Sigmoid colon (tissue), 7 donors: ENCODE results near the gene FBXO46. TPM values are rescaled to one million over a fixed set of nuclear protein-coding genes. Genes with fewer than 3 reads are reported as not detected.

Source experiments
- DNase-seq: peaks from one replicate; pipeline ENCODE4 v3.0.0-alpha.2; 2019
- H3K27ac ChIP-seq, 4 donors: fragments of 200-600 bp; sonication (generic); one replicate each; pipeline ENCODE4 v1.5.1; 2016 to 2019; ENCODE audit warnings: mild to moderate bottlenecking in 1 of 4
- H3K27me3 ChIP-seq, 3 donors: fragments of 200-600 bp; sonication (generic); one replicate each; pipeline ENCODE4 v1.5.1; 2019; ENCODE audit warnings: mild to moderate bottlenecking in 1 of 3
- H3K36me3 ChIP-seq, 4 donors: fragments of 200-600 bp; sonication (generic); one replicate each; pipeline ENCODE4 v1.5.1; 2016 to 2019
- H3K4me1 ChIP-seq, 4 donors: fragments of 200-600 bp; sonication (generic); one replicate each; pipeline ENCODE4 v1.5.1; 2017 to 2019
- H3K4me3 ChIP-seq, 4 donors: fragments of 200-600 bp; sonication (generic); one replicate each; pipeline ENCODE4 v1.5.1; 2017 to 2019; ENCODE audit warnings: mild to moderate bottlenecking in 2 of 4, moderate library complexity in 1 of 4
- H3K9me3 ChIP-seq, 4 donors: fragments of 200-600 bp in 3 of 4; sonication (generic) in 3 of 4; one replicate each; pipeline versions ENCODE4 v1.5.1 to v1.6.1; 2013 to 2019
- EP300 ChIP-seq, 4 donors: sonication (generic); formaldehyde crosslinking; IDR thresholded peaks; one replicate each; pipeline ENCODE4 v1.6.1; 2017; ENCODE audit warnings: antibody characterized with exemption in 4 of 4
- POLR2A ChIP-seq, 2 donors: fragments of 450-650 bp; IDR thresholded peaks; one replicate each; pipeline ENCODE4 v1.6.1; 2016; ENCODE audit warnings: antibody characterized with exemption in 2 of 2, mild to moderate bottlenecking in 2 of 2, moderate library complexity in 2 of 2
- POLR2AphosphoS5 ChIP-seq, 4 donors: sonication (generic); formaldehyde crosslinking; IDR thresholded peaks; one replicate each; pipeline ENCODE4 v1.6.1; 2017; ENCODE audit warnings: antibody characterized with exemption in 4 of 4
- WGBS, 2 donors: extraction: QIAGEN DNeasy Blood & Tissue Kit; methylation state at CpG; one replicate each; pipeline ENCODE4 v1.1.7; 2013; 5-methylcytosine and 5-hydroxymethylcytosine counted together
- intact Hi-C: fragments of 100-400 bp; cut with DNase I; formaldehyde crosslinking; loops from one replicate; pipeline ENCODE4 v1.15.1; 2023
- polyA plus RNA-seq, 3 donors: library from polyadenylated mRNA; stranded (reverse); fragments of 200-250 nt; gene quantifications; one replicate each; pipeline ENCODE4 v1.2.3, GENCODE V29; 2013
- total RNA-seq, 4 donors: library from RNA; depleted of rRNA; stranded (reverse); fragments of >200 nt; gene quantifications; one replicate each; pipeline ENCODE4 v1.1.0, GENCODE V29; 2016
- TF ChIP-seq, protein P1 (sequence below), 4 experiments: fragments of 450-650 bp in 3 of 4; fragments of 200-600 bp in 1 of 4; IDR thresholded peaks; one replicate each; pipeline ENCODE4 v1.5.1; 2016 to 2019; ENCODE audit warnings: antibody characterized with exemption in 4 of 4, mild to moderate bottlenecking in 3 of 4, moderate library complexity in 2 of 4
- donor health status: healthy with polysubstance abuse.
- donor health status: Bipolar disorder and iron deficiency.
- donor health status: healthy.

FBXO46 gene
- total and polyA plus RNA-seq, 7 donors: 7.1 to 16.5 (median 9.5) TPM

DNA sequence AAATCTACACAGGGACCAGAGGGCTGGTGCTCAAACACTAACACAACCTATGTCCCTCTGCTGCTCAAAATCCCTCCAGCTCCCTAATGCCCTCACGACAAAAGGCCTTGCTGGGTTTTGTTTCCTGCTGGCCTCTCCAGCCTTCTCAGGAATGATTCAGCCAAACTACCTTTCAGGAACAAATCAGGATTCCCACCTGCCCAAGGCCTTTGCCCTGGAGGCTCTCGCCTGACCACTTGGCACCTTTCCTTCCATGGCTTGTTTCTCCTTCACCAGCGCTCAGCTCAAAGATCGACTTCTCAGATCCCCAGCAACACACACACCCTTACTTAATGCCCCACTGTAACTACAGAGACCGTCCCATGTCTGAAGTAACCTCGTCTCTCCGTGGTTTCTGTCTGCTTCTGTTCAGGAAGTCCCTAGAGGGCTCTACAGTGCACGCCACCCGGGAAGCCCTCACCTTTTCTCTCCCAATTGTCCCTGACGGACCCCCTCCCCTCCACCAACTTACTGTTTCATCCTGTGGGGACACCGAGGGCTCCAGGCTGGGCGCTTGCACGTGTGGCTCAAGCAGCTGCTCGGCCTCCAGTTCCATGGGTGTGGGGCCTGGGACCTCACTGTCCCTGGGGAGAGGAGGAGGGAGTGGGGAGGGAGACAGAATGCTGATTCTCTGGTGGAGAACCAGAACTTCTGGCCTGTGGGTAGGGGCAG is 41.6 kb upstream of the FBXO46 start:
- TF ChIP-seq POLR2A (IDR thresholded peaks at IDR 0.05) (no peak), POLR2AphosphoS5 (IDR thresholded peaks at IDR 0.05) (no peak), EP300 (IDR thresholded peaks at IDR 0.05) (no peak)
- TF ChIP-seq, protein P1, sequence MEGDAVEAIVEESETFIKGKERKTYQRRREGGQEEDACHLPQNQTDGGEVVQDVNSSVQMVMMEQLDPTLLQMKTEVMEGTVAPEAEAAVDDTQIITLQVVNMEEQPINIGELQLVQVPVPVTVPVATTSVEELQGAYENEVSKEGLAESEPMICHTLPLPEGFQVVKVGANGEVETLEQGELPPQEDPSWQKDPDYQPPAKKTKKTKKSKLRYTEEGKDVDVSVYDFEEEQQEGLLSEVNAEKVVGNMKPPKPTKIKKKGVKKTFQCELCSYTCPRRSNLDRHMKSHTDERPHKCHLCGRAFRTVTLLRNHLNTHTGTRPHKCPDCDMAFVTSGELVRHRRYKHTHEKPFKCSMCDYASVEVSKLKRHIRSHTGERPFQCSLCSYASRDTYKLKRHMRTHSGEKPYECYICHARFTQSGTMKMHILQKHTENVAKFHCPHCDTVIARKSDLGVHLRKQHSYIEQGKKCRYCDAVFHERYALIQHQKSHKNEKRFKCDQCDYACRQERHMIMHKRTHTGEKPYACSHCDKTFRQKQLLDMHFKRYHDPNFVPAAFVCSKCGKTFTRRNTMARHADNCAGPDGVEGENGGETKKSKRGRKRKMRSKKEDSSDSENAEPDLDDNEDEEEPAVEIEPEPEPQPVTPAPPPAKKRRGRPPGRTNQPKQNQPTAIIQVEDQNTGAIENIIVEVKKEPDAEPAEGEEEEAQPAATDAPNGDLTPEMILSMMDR (IDR thresholded peaks at IDR 0.05): no peak
- Histone ChIP-seq H3K27me3 (no peaks in the 10 kb centered on the region), H3K9me3 (no peaks in the 10 kb centered on the region), H3K4me3 (no peak overlapping the region), H3K36me3 (peaks cover 0 to 50% (median 36%) of the 10 kb centered on the region in 4 donors), H3K27ac (peak overlapping the region; percentile 89 to 99 (median 98)), H3K4me1 (peaks cover under 1 to 28% (median 18%) of the 10 kb centered on the region in 4 donors)
- peak; percentile 69 for DNase-seq
- 77 to 85% methylated on average over 14 of the region's 14 CpGs for WGBS, 2 donors
- intact Hi-C loops: no loop called here

DNA sequence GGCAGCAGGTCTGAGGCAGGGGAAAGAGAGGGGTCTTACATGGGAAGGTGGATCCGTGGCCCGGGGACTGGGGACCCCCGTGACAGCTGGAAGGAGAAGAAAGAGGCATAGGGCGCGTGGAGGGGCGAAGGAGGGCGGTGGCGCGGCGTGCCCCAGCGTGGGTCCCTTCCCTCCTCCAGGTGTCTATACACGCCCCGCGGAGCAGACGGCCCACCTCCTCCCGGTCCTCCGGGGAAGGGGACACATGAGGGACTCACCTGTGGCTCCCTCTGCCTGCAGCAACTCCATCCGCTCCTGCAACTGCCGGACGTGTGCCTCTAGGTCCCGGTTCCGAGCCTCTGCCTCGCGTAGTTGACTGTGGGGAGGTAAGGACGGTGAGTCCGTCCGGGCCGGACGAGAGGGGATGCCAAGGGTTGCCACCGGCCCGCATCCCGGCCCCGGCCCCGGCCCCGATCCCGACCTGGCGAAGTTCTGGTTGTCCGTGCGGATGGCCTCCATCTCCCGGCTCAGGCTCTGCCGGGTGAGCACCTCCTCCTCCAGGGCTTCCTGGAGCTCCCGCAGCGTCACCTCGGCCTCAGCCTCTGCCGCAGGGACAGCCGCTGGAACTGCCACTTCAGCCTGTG is 40.7 kb upstream of the FBXO46 start:
- H3K4me3 ChIP-seq: peak overlapping the region in 1 of 4 donors; percentile 80
- H3K36me3 ChIP-seq: peaks cover 0 to 42% (median 27%) of the 10 kb centered on the region in 4 donors
- peaks cover 3 to 37% (median 23%) of the 10 kb centered on the region in 4 donors for H3K4me1 ChIP-seq
- DNase-seq: peak; percentile 78
- H3K9me3 ChIP-seq: no peaks in the 10 kb centered on the region
- WGBS, 2 donors: 88 to 93% methylated on average over 46 of the region's 46 CpGs
- H3K27me3 ChIP-seq: no peaks in the 10 kb centered on the region
- intact Hi-C loops: loop anchor here (1.0 kb wide), 1 partner anchor 8 kb away; no protein-coding TSS in a partner anchor
- peak overlapping the region; percentile 89 to 99 (median 98) for H3K27ac ChIP-seq
- TF ChIP-seq POLR2AphosphoS5 (IDR thresholded peaks at IDR 0.05) (peak in 1 of 4 donors; percentile 11), EP300 (IDR thresholded peaks at IDR 0.05) (no peak)

DNA sequence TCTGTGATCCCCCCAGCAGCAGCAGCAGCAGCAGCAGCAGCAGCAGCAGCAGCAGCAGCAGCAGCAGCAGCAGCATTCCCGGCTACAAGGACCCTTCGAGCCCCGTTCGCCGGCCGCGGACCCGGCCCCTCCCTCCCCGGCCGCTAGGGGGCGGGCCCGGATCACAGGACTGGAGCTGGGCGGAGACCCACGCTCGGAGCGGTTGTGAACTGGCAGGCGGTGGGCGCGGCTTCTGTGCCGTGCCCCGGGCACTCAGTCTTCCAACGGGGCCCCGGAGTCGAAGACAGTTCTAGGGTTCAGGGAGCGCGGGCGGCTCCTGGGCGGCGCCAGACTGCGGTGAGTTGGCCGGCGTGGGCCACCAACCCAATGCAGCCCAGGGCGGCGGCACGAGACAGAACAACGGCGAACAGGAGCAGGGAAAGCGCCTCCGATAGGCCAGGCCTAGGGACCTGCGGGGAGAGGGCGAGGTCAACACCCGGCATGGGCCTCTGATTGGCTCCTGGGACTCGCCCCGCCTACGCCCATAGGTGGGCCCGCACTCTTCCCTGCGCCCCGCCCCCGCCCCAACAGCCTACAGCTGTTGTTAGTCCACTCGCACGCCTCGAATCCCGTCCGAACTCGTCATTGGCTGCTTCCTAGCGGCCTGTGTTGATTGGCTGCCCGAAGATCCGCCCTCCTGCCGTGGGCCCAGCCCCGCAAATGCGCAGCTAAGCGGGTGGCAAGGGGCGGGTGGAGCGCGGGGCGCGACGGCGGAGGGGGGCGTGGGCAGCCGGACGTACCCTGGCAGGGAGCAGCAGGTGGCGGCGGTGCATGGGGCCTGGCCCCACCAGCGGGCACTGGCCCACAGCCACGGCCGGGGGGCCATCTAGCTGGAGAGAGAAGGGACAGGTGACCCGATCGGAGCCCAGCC is 39.8 kb upstream of the FBXO46 start:
- Histone ChIP-seq H3K4me1 (peaks cover 3 to 47% (median 33%) of the 10 kb centered on the region in 4 donors), H3K36me3 (peaks cover 0 to 38% (median 25%) of the 10 kb centered on the region in 4 donors), H3K27me3 (no peaks in the 10 kb centered on the region), H3K27ac (peak overlapping the region; percentile 89 to 99 (median 98)), H3K9me3 (no peaks in the 10 kb centered on the region), H3K4me3 (peak overlapping the region; percentile 47 to 93 (median 84))
- intact Hi-C loops: loop anchor here (1.0 kb wide), 2 partner anchors 9 to 29 kb away; no protein-coding TSS in a partner anchor
- TF ChIP-seq POLR2AphosphoS5 (IDR thresholded peaks at IDR 0.05) (peak in 3 of 4 donors; percentile 55 to 80 (median 74)), EP300 (IDR thresholded peaks at IDR 0.05) (no peak), POLR2A (IDR thresholded peaks at IDR 0.05) (peak; percentile 27 to 43)
- TF ChIP-seq, protein P1 (IDR thresholded peaks at IDR 0.05): peak; percentile 85 to 94 (median 94)
- peak; percentile 99 for DNase-seq
- WGBS, 2 donors: 1% methylated on average over 79 of the region's 79 CpGs

DNA sequence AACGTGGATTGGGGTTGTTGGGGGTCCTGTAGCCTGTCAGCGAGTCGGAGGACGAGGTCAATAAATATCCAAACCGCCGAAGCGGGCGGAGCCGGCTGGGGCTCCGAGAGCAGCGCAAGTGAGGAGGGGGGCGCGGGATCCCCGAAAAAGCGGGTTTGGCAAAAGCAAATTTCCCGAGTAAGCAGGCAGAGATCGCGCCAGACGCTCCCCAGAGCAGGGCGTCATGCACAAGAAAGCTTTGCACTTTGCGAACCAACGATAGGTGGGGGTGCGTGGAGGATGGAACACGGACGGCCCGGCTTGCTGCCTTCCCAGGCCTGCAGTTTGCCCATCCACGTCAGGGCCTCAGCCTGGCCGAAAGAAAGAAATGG is 39.1 kb upstream of the FBXO46 start:
- Histone ChIP-seq H3K27me3 (no peaks in the 10 kb centered on the region), H3K4me1 (peaks cover 3 to 53% (median 39%) of the 10 kb centered on the region in 4 donors), H3K36me3 (peaks cover 0 to 35% (median 24%) of the 10 kb centered on the region in 4 donors), H3K4me3 (peak overlapping the region; percentile 47 to 93 (median 84)), H3K9me3 (no peaks in the 10 kb centered on the region), H3K27ac (peak overlapping the region; percentile 89 to 99 (median 98))
- TF ChIP-seq, protein P1 (IDR thresholded peaks at IDR 0.05): no peak
- TF ChIP-seq EP300 (IDR thresholded peaks at IDR 0.05) (no peak), POLR2A (IDR thresholded peaks at IDR 0.05) (no peak), POLR2AphosphoS5 (IDR thresholded peaks at IDR 0.05) (no peak)
- intact Hi-C loops: loop anchor here (1.0 to 2.0 kb wide), 2 partner anchors 29 to 39 kb away; partner anchors contain the start of gene FBXO46
- DNase-seq: peak; percentile 88
- 1% methylated on average over 28 of the region's 28 CpGs for WGBS, 2 donors
